DMS153 treated with DMSO at 0.1 percent for 48 hours (cell line): ENCODE results near the gene RPS10.
"Not testable (repeated sequence)": the region's sequence is repeated elsewhere in the genome, so short reads cannot be mapped to it uniquely, and the experiment has no call there.

Source experiments
- DNase-seq: peaks from one replicate; lab custom pipeline; 2025; ENCODE audit not compliant: unreplicated experiment; lab: John Stamatoyannopoulos, UW

Gene RPS10

GRCh38 chr6:34373511-34373910 lies 52.4 kb downstream of the RPS10 start:
- no peak for DNase-seq

- DNase-seq: not testable (repeated sequence)
Observed at GRCh38 chr6:34371865-34372264, 54.0 kb downstream of the RPS10 start.

- DNase-seq: no peak
Observed at GRCh38 chr6:34370361-34370760, 55.5 kb downstream of the RPS10 start.

GRCh38 chr6:34369385-34369784 lies 56.5 kb downstream of the RPS10 start:
- DNase-seq: no peak
